NCI-H226 (cell line): ENCODE data around the gene HHIPL1.

Experiments used
- DNase-seq: peaks from one replicate; pipeline ENCODE4 v3.0.0-alpha.2; 2015

Gene HHIPL1

DNA sequence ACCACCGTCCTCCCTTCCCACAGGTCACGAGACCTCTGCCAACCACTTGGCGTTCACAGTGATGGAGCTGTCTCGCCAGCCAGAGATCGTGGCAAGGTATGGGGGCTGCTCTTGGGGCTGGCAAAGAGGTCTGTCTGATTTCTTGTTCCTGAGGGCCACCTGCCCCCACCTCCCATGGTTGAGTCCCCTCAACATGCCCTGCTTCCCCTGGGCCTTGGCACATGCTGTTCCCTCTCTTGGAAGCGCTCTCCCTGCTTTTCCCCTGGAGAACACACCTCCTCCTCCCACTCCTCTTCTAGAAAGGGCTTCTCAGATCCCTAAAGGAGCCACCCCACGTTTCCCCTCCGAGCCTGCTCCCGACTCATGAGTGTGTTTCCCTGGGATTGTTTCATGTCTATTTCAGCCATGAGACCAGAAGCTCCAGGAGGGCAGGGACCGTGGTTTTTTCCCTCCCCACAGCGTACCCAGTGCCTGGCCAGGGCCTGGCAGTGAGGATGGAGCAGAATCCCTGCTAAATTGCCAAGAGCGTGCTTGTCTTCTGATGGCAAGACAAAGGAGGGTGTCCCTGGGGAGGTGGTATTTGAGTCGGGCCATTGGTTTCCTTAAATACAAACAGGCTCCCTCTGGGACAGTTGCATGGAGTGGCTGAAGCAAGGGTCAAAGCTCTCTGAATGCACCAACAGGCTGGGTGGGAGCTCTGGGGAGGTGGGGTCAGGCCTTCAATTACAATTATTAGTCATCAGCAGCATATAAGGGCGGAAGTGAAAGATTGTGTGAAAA, 73.3 kb downstream of the HHIPL1 start:
- DNase-seq, result no peak

DNA sequence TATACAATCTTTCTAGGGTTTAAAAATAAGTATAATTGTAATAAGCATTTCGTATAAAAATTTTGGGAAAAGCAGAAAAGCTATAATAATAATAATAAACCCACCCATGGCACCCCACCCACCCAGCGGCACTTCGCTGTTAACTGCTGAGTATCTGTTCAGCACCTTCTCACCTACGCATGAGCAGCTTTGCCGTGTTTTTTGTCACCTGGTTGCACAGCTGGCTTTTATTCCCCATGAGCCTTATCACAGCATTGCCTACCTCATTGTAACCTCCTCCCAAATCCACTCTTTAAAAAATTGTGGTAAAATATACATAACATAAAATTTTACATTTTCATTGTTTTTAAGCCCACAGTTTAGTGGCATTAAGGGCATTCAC, 73.9 kb downstream of the HHIPL1 start:
- DNase-seq, result no peak

DNA sequence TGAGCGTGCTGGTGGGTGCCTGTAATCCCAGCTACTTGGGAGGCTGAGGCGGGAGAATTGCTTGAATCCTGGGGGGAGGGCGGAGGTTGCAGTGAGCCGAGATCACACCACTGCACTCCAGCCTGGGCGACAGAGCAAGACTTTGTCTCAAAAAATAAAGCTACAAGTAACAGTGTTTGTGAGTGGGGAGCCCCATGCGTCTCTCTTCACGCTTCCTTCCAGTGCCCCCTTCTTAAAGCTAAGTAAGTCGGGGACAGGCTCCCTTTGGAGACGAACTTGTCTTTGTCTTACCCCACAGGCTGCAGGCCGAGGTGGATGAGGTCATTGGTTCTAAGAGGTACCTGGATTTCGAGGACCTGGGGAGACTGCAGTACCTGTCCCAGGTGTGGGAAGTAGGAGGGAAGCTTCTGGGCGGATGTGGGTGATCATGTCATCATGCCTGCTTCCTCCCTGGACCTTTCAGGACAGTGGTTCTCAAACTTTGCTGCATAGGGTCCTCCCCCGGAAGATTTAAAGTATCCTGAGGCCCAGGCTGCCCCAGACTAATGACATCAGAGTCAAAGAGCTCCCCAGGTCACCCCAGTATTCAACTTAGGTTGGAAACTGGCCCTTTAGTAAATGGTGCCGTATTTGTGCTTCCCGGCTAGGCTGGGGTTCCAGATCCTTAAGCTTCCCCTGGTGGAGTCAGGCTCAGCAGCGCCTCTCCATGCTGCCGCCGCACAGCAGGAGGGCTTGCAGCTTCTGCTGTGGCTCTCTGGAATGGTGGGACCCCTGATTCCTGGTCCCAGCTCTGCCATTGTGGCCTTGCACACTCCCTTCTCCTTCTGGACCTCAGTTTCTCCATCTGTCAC, 76.2 kb downstream of the HHIPL1 start:
- no peak for DNase-seq

DNA sequence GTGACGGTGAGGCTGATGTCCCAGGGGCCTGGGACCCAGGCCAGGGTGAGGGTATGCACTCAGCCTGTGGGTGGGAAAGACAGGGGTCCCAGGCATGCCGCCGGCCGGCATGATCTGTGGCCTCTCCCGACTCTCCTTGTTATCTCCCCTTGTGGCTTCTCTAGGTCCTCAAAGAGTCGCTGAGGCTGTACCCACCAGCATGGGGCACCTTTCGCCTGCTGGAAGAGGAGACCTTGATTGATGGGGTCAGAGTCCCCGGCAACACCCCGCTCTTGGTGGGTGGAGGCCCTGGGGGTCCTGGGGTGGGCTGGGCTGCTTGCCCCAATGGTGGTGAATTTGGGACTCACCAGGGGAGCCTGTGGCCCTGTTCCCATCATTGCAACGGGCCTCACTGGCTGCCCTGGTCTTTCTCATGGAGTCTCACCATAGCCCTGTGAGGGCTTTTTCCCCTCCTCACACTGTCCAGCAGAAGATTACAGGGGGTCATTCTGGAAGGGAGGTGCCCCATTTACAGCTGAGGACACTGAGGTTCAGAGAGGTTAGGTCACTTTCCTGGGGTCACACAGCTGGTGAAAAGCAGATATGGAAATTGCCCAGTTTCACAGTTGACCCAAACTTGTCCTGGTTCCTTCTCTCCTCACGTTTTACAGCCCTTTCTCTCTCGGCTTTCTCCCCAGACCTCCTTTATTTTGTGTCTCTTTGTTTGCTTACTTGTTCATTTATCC, 77.0 kb downstream of the HHIPL1 start:
- DNase-seq, result no peak

DNA sequence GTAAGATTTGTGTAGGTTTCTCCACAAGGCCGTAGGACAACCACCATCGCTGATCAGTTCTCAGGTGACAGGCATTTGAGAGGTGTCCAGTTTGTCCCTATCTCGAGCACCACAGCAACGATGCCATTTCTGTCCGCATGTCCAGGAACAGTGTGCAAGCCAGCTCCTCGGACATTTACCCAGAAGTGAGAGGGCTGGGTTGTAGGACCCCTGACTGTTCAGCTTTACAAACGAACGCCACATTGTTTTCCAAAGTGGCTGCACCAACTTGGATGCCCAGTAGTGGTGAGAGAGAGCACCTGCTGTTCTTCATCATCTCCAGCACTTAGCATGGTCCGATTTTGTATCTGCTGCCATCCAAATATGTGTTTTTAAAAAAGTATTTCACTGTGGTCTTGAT, 77.8 kb downstream of the HHIPL1 start:
- no peak for DNase-seq

DNA sequence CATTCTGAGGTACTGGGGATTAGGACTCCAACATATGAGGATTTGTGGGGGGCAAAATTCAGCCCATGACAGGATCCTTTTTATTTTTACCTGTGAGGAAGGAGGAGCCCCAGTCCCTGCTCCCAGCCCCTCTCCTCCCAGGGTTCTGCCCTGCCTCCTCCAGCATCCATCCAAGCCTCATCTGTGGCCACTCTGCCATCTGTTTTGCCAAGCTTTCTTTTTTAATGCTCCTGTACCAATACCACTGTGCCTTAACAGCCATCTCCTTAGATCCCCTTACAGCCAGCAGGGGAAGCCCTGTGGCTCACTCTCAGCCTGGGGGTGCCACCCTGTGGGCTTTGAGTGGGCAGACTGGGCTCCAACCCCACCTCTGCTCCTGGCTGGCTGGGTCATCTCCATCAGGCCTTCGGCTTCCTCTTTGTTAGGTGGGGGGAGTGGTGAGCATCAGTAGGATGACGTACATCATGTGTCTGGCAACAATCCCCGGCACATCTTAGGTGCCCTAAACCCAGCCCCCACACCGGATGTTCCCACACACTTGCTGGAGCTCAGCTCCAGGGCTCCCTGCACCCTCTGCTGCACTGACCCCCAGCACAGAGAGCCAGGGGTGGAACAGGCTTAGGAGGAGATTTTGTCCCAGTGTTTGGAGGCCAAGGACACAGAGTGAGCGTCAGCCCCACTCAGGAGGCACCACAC, 79.4 kb downstream of the HHIPL1 start:
- DNase-seq, result no peak

DNA sequence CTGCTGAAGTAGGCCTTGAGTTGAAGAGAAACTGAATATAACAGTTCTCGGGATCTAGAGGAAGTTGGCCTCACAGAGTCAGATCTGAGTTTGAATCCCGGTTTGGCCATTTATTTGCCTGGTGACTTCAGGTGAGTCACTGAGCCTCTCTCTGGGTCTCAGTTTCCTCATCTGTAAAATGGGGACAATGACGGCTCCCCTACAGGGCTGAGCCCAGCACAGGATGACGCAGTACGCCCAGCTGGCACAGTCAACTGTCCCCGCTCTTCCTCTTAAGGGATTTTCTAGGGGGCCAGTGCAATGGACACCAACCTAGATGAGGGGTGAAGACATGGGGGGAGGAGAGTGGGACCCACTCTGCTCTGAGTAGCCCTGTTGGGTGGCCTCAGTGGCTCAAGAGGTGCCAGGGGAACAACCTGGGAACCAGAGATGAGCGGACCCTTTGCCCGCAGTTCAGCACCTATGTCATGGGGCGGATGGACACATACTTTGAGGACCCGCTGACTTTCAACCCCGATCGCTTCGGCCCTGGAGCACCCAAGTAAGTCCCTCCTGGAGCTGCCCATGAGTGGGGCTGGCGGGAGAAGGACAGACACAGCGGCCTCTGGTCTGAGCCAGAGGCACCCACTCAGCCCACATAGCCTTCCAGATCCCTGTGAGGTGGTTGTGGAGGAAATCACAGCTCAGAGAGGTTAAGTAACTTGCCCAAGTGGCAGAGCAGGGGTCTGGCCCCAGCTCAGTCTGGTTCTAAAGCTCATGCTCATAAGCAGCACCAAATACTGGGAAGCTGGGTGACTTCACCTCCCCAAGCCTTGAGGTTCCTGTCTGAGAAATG, 80.2 kb downstream of the HHIPL1 start:
- no peak for DNase-seq

DNA sequence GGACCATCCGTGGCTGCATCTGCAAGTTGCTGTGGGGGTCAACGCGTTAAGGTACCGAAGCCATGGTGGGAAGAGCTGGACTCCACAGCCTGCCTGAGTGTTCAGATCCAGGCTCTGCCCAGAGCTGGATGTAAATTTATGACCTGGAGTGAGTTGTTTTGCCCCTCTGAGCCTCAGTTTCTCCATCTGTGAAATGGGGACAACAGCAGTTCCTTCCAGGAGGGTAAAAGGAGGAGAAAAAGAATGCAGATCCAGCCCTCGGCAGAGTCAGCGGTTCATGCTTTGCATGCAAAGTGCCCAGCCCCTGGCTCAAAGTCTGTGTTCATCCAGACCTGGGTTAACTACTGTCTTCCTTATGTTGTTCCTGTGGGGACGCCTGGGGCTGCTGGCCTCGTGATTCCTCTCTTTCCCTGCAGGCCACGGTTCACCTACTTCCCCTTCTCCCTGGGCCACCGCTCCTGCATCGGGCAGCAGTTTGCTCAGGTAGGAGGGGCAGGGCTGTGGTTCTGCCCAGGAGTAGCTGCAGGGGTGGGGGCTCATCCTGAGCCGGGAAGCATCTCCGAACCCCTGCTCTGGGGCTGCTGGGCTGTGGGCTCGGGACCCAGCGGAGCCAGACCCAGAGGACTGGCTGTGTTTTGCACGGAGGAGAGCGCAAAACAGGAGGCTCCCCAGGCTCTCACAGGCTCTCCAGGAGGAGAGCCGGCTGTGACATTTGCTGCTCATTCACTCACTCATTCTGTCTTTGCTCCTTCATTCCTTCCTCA, 81.0 kb downstream of the HHIPL1 start:
- DNase-seq, result no peak

DNA sequence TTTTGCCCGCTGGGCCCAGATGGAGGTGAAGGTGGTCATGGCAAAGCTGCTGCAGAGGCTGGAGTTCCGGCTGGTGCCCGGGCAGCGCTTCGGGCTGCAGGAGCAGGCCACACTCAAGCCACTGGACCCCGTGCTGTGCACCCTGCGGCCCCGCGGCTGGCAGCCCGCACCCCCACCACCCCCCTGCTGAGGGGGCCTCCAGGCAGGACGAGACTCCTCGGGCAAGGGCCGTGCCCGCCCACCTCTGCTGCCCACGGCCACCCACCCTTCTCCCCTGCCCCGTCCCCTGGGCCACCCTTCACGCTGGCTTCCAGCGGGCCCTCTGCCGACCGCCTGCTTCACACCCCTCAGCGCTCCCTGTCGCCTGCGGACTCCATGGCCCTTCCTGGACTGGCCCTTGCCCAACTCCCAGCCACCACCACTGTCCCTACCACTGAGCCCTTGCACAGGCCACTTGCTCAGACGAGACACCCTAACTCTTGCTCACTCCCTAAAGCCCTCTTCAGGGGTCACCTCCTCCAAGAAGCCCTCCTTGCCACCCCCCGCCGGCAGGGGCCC, 81.7 kb downstream of the HHIPL1 start:
- no peak for DNase-seq

DNA sequence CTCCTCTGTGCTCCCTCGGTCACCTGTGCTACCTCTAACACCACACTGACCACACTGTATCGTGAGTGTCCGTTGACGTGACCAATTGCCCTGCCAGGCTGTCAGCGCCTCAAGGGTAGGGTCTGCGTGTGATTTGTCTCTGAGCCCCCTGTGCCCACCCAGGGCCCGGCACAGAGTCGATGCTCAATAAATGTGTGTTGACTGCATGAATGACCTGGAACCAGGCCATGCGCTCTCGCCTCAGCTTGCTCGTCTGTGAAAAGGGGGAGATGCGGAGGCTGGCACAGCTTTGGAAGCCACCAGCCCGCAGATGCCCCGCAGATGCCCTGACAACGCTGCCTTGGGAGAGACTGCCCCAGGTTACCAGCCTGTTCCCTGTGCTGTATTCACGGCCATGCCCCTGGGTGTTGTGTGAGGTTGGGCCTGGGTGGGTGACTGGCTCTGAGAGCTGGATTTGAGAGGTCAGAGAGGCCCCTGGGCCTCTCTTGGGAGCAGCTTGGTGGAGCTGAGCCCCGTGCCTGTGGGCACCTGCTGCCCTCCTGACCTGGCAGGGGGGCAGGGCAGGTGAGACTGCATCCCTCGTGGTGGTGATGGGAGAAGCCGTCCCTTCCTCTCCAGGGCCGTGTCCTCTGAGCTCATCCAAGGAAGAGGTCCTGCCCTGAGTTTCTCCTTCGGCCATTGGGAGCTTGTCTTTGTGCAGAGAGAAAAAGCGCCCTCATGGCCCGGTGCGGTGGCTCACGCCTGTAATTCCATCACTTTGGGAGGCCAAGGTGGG, 82.4 kb downstream of the HHIPL1 start:
- no peak for DNase-seq

DNA sequence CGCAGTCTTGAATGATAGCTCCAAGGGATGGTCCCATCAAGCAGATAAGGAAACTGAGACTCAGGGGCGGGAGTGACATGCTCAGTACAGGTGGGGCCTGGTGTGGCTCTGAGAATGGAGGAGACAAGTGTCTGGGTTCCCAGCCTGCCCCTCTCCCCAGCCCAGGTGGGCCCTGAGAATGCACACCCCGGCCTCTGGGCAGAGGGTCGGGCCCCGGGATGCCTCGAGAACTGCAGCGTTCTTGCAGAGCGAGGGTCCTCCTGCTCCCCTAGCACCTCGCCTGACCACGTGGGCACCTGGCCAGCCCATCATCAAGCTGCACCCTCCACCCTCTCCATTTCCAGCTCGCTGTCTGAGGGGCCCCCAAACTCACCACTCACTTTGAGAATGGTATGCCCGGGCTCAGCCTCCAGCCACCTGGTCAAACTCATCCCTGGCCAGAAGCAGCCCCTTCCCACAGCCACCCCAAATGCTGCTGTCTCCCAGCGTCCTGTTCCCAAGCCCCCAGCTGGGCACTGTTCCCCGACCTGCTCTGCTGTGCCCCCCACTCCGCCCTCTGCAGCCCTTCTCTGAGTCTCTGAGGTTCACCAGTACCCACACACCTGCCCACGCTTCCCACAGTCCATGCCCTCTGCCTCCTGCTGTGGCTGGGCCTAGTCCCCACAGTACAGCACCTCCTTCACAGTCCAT, 83.4 kb downstream of the HHIPL1 start:
- no peak for DNase-seq

DNA sequence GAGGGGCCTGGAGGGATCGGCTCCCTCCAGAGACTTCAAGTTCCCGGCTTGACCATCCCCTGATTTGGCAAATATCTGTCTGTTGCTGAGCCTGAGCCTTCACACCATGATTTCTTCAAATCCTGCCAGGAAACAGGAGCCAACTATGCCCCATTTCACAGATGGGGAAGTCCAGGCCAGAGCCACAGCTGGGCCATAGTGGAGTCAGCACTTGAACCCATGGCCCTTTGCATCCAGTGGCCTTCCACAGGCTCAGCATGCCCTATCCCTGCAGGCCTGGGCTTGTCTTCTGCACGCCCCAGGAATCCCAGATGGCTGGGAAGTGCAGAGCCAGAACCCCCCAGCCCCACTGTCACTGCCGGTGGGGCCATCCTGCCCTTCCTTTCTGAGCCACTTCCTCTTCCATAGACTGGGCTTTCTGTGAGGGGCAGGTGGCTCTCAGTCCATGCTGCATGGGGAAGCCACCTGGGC, 84.1 kb downstream of the HHIPL1 start:
- DNase-seq, result no peak
